Measurements from ENCODE around the gene IPO9.

Gene IPO9

GRCh38 chr1:201828820-201829774 is at the start of gene IPO9:
Gene IPO9 (plus strand): TSS chr1:201829157. CDS start chr1:201829210, 53 bp downstream.
- peak; percentile 93 for DNase-seq

- DNase-seq = no peak
Observed at GRCh38 chr1:201779351-201779880, 49.5 kb upstream of the IPO9 start.

GRCh38 chr1:201780952-201781351 is 48.0 kb upstream of the IPO9 start:
- no peak for DNase-seq

- DNase-seq = no peak
Observed at GRCh38 chr1:201781437-201781836, 47.5 kb upstream of the IPO9 start.

DNA sequence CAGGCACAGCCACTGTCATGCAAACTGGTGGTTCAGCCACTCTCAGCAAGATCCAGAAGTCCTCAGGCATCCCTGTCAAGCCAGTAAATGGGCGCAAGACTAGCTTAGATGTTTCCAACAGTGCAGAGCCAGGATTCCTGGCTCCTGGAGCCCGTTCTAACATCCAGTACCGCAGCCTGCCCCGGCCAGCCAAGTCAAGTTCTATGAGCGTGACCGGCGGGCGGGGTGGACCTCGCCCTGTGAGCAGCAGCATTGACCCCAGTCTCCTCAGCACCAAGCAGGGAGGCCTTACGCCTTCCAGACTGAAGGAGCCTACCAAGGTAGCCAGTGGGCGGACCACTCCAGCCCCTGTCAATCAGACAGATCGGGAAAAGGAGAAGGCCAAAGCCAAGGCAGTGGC is 46.6 kb upstream of the IPO9 start:
- DNase-seq = no peak

DNA sequence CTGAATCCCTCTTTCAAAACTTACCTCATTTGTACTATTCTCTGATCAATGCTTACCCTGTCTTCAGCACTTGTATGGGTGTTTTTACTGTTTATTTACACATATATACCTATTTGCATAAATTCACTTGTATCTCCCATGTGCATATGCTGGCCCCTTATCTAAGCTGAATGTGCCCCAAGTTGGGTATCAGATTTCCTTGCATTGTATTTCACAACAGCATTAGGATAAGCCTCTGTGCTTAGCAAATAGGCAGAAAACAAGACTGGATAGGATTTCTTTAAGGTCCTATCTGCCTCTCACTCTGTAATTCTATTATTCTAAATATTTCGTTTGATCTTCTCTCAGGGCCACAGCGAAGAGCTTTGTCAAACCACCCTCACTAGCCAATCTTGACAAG is 45.9 kb upstream of the IPO9 start:
- no peak for DNase-seq

- no peak for DNase-seq
Observed at GRCh38 chr1:201783572-201783971, 45.4 kb upstream of the IPO9 start.

DNA sequence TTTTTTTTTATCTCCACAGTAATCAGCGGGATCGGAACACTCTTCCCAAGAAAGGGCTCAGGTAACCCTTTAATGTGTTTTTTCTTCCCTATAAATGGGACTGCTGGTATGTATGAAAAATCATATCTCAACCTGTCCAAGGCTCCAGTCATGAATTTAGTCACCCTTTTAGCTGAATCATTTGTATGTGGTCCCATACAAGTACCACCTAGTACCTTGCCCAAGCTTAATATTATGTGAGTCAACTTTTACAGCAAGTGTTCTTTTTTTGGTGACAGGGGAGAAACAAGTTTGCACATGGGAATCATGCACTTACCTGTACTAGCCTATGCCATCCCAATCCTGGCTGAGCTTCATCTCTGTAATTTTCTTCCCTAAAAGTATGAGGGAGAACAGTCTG is 43.7 kb upstream of the IPO9 start:
- no peak for DNase-seq

- no peak for DNase-seq
Observed at GRCh38 chr1:201786824-201787223, 42.1 kb upstream of the IPO9 start.

DNA sequence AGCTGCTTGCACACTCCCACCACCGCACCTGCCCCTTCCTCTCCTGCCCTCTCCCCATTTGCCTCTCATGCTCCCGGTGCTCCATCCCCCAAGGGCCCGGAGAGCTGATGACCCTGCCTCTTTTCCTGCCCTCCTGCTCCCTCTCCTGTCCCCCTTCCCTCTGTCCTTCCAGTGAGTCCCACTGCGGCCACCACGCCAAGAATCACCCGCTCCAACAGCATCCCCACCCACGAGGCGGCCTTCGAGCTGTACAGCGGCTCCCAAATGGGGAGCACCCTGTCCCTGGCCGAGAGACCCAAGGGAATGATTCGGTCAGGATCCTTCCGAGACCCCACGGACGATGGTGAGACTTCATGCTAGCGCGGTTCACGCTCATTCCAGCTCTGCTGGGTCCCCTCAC is 40.7 kb upstream of the IPO9 start:
- DNase-seq = no peak

DNA sequence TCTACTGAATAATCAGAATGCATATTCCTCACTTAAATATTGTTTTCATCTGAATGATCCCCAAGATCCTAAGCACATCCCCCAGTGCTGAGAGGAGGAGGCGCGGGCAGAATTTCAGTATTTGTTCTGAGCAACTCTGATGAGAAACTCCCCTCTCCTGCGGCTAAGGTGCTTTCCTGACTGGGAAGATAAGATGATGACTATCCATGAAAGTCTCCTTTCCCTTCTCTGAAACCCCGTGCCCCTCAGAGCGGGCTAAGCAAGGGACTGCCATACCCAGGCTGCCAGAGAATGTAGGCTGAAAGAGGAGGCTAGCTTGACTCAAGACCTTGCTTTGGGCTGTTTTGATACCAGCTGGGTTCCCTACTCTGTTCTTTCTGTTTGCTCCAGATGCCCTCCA is 39.7 kb upstream of the IPO9 start:
- no peak for DNase-seq

- DNase-seq = no peak
Observed at GRCh38 chr1:201790261-201790660, 38.7 kb upstream of the IPO9 start.

- no peak for DNase-seq
Observed at GRCh38 chr1:201791051-201791778, 37.7 kb upstream of the IPO9 start.

DNA sequence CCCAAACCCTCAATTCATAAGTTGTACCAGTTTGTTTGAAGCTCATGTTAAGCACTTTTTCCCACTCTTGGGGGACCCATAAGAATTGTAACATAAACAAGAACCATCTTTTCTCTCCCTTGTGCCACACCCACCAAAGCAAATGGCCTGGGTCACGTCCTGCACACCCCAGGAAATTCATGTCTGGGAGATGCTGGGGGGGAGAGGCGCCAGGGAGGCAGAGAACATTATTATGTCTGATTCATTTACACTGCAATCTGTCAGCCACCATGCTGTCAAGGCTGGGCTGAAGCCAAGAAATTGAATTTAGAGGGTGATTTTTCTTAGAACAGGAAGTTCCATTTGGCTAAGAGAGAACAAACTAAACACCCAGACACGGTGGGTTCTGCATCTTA is 37.2 kb upstream of the IPO9 start:
- DNase-seq = no peak

- DNase-seq = peak; percentile 69
Observed at GRCh38 chr1:201792534-201793305, 36.2 kb upstream of the IPO9 start.

DNA sequence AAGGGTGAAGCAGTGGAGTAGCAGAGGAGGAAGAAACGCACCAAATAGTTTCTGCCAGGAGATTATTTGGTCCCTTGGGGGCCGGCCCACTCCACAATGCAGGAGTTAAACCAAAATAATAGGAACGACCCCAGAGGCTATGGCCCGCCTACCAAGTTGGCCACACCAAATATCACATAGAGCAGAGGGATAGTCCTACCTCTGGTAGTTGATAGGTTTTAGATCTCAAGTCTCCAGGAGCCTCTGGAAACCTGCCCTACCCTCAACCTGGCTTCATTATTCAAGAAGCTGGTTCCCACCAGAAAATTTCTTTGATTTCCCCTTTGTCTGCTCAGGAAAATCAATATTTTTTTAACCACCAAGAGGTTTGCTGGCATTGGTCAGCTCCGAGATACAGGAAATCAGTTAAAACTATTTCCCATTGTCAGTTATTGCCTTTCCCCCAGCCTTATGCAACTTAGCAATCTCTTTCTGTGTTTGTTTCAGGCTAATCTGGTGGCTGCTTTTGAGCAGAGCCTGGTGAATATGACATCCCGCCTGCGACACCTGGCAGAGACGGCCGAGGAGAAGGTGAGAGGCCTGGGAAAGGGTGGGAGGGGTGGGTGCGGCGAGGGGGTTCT is 35.5 kb upstream of the IPO9 start:
- DNase-seq = no peak

DNA sequence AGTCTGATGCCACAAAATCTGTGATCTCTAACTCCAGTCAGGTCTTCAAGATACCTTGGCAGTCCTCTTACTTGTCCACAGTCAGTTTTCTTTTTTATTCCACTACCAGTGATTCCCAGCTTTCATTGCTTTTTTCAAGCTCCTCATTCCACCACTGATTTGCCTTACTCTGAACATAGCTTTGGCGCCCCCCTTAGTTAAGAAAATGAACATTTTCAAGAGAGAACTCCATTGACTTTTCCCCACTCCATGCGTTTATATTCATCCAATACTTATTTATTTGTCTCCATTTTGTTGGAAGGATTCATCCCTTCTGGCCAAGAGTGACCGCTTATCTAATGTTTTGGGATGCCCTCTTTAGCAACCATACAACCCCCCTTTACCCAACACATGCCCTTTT is 33.9 kb upstream of the IPO9 start:
- DNase-seq = peak; percentile 32

GRCh38 chr1:201800246-201800645 is 28.7 kb upstream of the IPO9 start:
- DNase-seq = no peak

- no peak for DNase-seq
Observed at GRCh38 chr1:201806801-201807200, 22.2 kb upstream of the IPO9 start.

- no peak for DNase-seq
Observed at GRCh38 chr1:201807958-201808632, 20.9 kb upstream of the IPO9 start.

DNA sequence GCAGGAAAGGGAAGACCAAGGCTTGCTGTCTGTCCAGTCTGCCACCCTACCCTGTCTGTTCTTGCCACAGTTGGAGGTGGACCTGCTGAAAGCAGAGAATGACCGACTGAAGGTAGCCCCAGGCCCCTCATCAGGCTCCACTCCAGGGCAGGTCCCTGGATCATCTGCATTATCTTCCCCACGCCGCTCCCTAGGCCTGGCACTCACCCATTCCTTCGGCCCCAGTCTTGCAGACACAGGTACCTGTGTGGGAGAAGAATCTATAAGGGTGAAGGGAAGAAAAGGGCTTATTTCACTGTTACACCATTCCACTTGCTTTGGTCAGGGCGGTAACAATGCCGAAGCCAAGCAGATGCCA is 20.3 kb upstream of the IPO9 start:
- DNase-seq = no peak

- DNase-seq = no peak
Observed at GRCh38 chr1:201809876-201810275, 19.1 kb upstream of the IPO9 start.

Measured in hematopoietic multipotent progenitor cell treated with erythropoietin and hydrocortisone succinate and interleukin-3 and kit ligand, for 8 days (in vitro differentiated cells).